GM19395 (cell line): Measurements from ENCODE around the gene ATP7B.
"Not testable (repeated sequence)": the region's sequence is repeated elsewhere in the genome, so short reads cannot be mapped to it uniquely, and the experiment has no call there.

ENCODE experiments used
- ATAC-seq: cut with Tn5 transposase; IDR thresholded peaks from one replicate; pipeline ENCODE4 v1.9.1; 2021; ENCODE audit warnings: mild to moderate bottlenecking, moderate library complexity; ENCODE audit not compliant: unreplicated experiment

The ATP7B gene

DNA sequence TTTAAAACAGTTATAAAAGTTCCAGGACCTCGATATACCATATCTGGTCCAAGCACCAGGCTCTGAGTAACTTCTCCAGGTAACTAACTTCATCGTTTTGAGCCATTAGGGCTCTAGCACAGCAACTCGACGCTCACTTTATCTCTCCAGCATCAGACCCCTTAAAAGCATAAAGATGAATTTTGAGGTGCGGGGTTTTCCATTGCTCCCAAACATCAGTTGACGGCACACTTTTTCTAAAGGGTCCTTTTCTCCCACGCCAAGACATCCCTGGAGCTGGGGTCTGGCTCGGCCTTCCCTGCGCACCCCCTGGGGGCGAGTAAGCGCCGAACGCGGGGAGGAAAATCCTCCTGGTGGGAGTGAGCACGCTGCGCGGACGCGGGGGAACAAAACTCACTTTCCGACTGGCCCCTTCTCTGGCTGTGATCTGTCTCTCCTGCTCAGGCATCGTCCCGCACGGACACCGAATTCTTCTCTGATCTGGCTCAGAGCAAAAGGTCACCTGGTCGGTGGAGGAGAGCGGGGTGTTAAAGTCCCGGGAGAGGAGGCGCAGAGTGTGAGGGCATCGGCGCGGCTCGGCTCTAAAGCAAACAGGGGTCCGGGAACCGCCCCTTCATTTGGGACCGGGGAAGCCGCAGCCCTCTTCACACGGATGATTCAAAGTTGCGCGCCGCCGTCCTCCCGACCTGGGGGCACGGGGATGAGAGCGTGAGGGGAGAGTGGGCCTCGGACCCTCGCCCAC lies at the start of gene ATP7B:
Gene ATP7B (minus strand): TSS at position 561 of the 742 bp plus-strand sequence. CDS start 113 bp downstream, at position 448.
- ATAC-seq, result peak; percentile 10

DNA sequence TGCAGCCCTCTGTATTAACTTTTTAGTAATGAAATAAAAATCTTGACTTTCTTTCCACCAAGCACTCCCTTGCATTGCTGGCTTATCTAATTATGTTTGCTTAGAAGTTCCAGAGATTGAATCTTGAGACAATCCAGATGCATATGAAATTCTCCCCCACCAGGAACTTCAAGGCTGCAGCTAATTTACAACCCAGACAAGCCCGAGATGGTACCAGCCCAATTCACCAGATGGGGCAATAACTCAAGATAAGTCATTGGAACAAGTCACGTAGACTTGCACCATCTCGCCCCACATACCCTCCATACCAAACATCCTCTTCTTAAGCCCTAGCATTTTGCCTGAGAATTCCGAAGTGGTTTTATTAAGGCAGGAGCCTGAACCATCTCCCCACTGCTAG lies 42.2 kb upstream of the ATP7B start:
- no peak for ATAC-seq

DNA sequence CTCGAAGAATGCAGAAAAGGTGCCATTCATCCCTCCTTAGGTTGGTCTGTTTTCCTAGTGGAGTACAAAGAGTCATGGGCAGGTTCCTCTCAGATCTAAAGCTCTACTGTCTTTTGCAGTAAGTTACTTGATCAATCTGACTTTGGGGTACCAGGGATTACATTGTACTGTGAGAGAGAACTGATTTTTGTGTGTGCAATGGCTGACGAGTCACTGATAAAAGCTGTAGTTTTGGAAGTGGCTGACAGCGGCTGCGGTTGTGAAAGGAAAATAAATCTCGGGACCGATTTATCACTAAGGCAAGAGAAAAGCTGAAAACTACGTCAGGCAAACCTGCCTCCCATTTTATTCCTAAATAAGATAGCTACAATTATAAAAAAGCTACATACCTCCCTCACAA lies 40.1 kb upstream of the ATP7B start:
- ATAC-seq, result no peak

DNA sequence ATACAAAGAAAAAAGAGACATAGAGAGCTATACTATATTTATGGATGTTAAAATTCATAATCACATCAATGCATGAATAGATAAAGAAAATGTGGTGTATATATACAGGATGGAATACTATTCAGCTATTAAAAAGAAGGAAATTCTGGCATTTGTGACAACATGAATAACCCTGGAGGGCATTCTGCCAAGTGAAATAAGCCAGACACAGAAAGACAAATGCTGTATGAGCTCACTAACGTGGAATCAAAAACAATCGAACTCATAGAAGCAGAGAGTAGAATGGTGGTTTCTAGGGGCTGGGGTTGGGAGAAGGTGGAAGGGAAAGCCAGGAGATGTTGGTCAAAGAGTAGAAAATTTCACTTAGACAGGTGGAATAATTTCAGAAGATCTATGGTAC lies 37.3 kb upstream of the ATP7B start:
- ATAC-seq, result no peak

DNA sequence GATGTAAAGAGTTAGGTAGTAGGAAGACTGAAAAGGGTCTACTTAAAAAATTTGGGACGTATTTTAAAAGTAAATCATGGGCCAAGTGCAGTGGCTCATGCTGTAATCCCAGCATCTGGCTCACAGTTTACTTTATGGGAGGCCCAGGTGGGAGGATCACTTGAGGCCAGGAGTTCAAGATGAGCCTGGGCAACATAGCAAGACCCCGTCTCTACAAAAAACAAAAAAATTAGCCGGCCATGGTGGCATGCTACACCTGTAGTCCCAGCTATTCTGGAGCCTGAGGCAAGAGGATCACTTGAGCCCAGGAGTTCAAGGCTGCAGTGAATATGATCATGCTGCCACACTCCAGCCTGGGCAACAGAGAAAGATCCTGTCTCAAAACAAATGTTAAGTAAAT lies 36.2 kb upstream of the ATP7B start:
- ATAC-seq, result no peak

DNA sequence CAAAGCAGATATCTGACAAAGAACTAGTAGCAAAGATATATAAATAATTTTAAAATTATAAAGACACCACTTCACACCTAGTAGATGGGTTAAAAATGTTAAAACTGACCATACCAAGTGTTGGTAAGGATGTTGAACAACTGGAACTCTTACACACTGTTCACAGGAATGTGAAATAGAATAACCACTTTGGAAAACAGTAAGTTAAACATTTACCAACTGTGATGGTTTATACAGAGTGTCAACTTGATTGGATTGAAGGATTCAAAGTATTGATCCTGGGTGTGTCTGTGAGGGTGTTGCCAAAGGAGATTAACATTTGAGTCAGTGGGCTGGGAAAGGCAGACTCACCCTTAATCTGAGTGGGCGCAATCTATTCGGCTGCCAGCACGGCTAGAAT lies 32.4 kb upstream of the ATP7B start:
- no peak for ATAC-seq

DNA sequence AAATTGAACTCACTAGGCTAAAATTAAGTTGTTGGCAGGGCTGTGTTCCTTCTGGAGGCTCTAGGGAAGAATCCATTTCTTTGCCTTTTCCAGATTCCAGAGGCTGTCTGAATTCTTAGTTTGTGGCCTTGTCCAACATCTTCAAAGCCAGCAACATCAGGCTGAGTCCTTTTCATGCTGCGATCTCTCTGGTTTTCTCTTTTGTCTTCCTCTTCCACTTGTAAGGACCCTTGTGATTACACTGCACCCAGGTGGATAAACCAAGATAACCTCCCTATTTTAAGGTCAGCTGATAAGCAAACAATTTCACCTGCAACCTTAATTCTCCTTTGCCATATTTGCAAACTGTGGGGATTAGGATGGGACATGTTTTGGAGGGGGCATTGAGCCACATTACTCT lies 24.8 kb upstream of the ATP7B start:
- no peak for ATAC-seq

DNA sequence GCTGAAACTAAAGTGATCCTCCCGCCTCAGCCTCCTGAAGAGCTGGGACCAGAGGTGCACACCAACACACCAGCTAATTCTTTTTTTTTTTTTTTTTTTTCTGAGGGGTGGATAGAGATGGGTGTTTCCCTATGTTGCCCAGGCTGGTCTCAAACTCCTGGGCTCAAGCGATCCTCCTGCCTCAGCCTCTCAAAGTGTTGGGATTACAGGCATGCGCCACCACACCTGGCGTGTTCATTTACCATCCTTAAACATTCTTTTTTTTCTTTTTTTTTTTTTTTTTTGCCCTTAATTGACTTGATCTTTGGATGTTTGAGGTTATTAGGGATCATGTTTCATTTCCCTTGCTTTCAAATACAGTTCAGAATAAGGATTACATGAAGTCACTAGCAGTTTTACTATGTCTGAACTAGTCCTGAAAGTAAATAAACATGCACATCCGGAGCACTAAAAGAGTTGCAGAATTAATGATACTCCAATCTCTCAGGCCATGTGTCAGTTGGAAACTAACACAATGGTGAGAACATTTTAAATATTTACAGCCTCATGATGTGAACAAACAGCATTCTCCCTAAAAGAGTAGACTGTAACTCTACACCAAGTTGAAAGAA lies 23.5 kb upstream of the ATP7B start:
- no peak for ATAC-seq

DNA sequence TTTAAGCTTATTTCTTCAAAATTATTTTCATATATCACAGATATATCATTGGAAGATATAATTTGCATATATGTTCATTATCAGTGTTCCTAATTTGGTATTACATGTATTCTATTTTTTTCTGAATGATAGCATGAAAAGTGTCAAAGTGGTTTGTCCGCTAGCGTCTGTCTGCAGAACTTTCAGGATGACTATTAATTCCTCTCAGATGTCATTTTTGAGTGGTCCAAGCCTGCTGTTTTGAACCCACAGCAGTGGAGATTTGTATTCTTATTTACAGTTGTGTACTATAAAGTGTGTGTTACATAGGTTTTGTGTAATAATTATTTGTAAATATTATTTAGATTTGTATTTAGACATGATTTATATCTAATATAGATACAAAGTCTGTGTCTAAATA lies 21.8 kb upstream of the ATP7B start:
- no peak for ATAC-seq

DNA sequence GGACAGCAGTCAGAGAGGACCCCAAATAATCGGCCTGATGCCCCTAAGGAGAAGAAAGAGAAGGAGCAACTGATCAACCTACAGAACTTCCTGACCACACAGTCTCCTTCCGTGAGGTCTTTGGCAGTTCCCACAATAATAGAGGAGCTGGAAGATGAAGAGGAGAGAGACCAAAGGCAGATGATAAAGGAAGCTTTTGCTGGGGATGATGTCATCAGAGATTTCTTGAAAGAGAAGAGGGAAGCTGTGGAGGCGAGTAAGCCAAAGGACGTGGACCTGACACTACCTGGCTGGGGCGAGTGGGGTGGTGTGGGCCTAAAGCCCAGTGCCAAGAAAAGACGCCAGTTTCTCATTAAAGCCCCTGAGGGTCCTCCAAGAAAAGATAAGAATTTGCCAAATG lies 19.2 kb upstream of the ATP7B start:
- ATAC-seq, result not testable (repeated sequence)

DNA sequence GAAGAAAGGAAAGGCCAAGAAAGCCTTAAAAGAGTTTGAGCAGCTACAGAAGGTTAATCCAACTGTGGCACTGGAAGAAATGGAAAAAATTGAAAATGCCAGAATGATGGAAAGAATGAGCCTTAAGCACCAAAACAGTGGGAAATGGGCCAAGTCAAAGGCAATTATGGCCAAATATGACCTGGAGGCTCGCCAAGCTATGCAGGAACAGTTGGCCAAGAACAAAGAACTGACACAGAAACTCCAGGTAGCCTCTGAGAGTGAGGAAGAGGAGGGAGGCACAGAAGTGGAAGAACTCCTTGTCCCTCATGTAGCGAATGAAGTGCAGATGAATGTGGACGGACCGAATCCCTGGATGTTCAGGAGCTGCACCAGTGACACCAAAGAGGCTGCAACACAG lies 18.3 kb upstream of the ATP7B start:
- ATAC-seq, result no peak

DNA sequence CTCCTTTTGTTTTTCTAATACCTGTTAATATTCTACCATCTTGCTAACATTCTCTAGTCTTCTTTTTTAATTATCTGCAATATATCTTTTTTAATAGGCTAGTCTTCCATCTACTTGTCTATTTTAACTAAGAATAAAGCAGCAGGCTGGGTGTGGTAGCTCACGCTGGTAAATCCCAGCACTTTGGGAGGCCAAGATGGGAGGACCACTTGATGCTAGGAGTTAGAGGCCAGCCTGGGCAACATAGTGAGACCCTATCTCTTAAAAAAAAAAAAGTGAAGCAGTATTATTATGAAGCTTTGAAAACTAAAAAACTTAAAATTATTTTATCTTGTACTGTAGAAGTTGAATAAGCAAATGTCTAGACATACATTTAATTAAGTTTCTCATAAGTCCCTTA lies 16.6 kb upstream of the ATP7B start:
- no peak for ATAC-seq

DNA sequence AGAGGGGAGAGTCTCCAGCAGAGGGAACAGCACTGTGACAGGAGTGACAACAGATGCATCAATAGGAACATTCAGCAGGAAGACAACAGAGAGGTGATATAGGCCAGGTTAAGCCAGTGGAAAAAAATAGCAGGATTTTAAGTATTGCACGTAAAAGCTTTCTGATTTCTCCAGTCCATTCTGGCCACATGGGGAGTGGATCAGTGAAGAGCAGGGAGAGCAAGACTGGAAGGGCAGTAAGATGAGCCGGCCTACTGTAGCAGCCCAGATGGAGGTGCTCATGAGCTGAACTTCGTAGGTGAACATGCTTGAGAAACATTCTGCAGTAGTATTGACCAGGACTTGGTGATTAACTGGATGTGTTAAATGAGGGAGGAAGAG lies 15.0 kb upstream of the ATP7B start:
- ATAC-seq, result no peak

DNA sequence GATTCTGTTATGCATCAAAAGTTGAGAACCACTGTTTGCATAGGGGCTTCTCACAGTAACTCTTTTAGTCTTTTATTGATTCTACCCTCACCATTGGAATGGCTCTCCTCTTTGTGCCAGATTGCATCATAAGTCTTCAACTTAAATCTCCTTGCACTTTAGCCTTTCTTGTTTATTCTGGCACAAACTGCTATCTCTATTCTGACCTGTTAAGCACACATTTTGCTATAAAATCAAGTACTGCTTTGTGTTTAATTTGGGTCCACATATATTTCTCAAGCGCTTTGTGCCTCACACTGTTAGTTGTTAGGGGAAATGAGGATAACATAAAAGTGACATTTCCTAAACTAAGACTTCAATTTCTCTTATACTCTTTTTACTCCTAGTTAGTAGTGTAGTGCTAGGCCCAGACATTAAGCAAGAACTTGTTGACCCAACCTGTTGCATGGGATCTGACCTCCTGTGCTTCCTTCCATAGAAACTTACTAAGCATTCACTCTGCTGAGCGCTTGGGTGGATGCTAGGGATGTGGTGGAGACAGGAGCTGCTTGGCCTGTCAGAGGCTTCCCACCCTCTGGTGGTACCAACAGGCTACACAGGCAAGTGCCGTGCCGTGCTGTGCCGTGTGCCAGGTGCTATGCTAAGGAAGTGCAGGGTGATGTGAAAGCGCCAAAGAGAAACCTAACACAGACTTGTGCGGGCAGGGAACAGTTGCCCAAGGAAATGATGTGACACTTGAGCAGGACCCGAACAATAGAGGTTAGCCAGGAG lies 14.4 kb upstream of the ATP7B start:
- no peak for ATAC-seq

DNA sequence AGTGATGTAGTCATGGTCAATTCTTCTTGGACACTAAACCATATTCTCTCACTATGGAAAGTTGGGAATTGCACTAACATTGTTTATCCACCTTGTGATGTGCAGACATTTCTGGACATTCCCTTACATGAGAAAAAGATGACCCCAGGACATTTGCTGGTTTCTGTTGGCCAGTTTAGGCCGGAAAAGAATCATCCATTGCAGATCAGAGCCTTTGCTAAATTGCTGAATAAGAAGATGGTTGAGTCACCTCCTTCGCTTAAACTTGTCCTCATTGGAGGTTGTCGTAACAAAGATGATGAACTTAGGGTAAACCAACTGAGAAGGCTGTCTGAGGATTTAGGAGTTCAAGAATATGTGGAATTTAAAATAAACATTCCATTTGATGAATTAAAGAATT lies 13.2 kb upstream of the ATP7B start, which contains the start of gene UTP14C:
Gene UTP14C (plus strand): TSS at position 211 of the 400 bp plus-strand sequence. CDS start 4,114 bp downstream, outside the sequence.
- ATAC-seq, result no peak

DNA sequence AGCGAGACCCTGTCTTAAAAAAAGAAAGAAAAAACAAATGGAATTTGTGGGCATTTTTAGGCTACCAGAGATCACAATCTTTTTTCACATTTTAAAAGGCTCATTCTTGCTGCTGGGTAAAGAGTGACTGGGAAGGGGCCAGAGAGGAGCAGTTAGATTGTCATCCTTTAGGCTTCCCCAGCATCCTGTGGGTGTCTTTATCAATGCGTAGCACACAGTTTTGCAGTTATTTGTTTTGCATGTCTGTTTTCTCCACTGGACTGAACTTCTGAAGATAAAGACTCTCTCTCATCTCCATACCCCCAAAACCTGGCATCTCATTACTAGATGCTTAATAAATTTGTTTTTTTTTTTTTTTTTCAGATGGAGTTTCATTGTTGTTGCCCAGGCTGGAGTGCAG lies 11.1 kb upstream of the ATP7B start:
- no peak for ATAC-seq

DNA sequence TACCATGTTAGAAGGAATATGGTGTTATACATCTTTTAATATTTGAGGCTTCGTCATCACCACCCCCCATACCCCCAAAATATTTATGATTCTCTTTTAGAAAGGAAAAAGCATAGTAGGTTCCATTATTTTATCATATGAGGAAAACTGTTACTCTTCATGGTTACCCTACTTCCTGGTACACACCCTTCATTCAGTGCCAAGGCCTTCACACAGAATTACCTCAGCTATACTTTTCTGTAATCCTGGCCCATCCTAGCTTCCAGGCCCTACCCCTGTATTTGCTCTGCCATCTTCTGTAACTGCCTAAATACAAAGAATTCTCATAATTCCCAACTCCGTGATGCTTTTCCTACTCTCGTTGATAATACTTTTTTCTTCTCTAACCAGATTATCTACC lies 8.9 kb upstream of the ATP7B start:
- no peak for ATAC-seq

DNA sequence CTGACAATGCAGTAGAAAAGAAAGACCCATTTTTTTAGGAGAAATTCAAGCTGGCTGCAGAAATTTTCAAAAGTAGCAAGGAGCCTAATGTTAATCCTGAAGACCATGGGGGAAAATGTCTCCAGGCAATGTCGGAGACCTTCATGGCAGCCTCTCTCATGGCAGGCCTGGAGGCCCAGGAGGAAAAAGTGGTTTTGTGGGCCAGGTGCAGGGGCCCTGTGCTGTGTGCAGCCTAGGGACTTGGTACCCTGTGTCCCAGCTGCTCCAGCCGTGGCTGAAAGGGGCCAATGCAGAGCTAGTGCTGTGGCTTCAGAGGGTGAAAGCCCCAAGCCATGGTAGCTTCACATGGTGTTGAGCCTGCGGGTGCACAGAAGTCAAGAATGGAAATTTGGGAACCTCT lies 5.0 kb upstream of the ATP7B start:
- ATAC-seq, result no peak

DNA sequence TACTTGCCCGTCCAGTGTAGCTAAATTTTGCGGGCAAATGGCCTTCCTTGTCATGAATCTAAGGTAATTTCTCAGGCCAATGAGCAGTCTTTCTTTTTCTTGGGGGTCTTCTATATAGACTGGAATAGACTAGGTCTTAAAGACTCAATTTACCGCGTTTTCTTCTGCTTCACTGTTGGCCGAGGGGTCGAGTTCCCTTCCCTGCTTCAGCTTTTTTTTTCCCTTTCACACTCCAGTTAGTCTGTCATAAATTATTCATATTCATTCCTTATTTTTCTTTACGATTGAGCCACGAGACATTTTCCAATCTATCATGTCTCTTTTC lies 1.2 kb upstream of the ATP7B start:
- peak; percentile 5 for ATAC-seq

DNA sequence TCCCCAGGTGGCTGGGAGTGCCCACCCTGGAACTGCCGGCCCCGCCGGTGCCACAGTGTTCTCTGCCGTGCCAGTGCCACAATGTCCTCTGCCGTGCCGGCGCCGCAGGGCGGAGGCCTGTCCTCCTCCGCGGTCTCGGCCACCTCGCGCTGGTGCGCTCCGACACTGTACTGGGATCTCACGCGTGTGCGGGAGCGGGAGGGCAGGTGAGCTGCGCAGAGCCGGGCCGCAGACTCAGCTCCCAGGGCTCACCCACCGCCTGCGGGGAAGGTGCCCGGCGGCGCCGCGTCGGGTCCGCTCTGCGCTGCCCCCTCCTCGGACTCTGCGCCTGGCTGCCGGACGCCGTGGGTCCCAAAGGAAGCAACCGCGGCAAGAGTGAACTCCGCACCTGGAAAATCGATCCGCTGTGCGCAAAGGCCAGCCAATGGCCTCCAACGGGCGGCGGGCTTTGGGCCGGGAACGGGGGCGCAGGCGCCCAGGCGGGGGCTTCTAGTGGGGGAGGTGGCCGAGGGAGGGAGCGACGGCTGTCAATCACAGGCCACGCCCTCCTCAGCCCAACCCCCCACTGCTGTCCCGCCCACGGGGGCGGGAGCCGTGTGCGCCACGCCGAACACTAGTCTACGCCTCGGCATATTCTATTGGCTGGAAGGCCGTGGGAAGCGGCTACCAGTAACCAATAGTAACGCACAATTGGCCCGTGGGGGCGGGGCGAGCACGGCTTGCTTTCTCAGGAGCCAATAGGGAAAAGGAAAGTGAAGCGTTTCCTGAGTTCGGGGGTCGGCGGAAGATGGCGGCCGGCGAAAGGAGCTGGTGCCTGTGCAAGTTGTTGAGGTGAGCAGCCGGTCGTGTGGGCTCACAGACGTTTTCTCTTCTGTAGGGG lies 622 bp upstream of the ATP7B start, which contains the start of gene ALG11:
Gene ALG11 (plus strand): TSS at position 767 of the 880 bp plus-strand sequence. CDS start 21 bp downstream, at position 788.
- ATAC-seq, result peak; percentile 99

DNA sequence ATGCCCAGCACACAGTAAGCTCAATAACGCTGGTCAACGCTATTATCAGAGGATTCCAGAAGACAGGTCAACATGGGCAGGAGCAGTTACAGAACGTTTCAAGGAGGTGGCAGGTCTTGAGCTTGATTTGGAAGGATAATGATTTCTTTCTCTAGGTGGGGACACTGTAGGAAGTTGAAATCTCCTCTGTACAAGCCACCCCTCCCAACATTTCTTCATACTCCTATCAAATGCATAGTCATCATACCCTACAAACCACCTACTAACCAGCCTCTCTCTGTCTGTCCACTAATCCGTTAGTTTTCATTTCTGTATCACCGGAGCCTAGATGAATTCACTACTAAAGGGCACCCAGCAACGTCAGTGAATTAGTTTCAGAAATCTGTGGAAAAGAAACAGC lies 1.3 kb downstream of the ATP7B start:
- no peak for ATAC-seq
